ELR (cell line): ENCODE measurements around the gene SMIM3.
"Not testable (repeated sequence)": the region's sequence is repeated elsewhere in the genome, so short reads cannot be mapped to it uniquely, and the experiment has no call there.

Experiments used
- DNase-seq: peaks from one replicate; pipeline ENCODE4 v3.0.0-alpha.2; 2015; ENCODE audit warnings: low read depth

The SMIM3 gene

DNA sequence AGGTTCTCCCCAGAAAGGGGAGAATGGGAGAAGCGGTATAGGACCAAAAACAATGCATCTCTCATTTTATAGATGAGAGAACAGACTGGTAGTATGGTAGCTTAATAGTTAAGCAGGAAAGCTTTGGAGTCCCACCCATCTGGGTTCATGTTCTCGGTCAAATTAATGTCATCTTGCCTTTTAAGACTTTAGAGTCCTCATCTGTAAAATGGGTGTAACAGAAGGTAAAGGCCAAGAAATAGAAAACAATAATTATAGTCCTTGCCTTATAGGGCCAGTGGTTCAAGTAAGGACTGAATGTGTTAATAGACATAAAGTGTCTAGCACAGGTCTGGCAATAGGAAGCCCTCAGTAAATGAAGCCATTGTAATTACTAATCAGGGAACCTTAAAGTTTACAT lies 16.4 kb downstream of the SMIM3 start:
- DNase-seq, result no peak

DNA sequence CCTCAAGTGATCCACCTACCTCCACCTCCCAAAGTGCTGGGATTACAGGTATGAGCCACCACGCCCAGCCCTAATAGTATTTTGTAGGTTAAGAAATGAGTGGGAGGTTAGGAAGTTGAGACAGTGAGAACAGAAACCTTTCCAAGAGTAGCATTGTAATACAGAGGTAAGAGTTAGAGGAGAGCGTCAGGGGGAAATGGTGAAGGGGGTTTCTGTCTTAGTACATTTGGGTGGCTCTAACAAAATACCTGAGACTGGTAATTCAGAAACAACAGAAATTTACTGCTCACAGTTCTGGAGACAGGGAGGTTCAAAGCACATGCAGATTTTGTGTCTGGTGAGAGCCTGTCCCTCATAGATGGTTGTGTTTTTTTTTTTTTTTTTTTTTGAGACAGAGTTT lies 18.8 kb downstream of the SMIM3 start:
- DNase-seq, result no peak

GRCh38 chr5:150801117-150801927 lies 22.8 kb downstream of the SMIM3 start:
- peak; percentile 83 for DNase-seq

DNA sequence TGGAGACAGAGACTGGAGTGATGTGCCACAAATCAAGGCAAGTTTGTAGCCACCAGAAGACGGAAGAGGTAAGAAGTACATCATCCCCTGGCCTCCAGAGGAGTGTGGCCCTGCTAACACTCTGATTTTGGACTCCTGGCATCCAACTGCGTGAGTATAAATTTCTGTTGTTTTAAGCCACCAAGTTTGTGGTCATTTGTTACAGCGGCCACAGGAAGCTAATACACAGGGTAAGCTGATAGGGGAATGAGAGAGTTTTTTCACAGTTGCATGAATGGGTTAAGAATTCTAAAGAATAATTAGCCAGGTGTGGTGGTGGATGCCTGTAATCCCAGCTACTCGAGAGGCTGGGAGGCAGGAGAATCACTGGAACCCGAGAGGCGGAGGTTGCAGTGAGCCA lies 25.8 kb downstream of the SMIM3 start:
- no peak for DNase-seq

DNA sequence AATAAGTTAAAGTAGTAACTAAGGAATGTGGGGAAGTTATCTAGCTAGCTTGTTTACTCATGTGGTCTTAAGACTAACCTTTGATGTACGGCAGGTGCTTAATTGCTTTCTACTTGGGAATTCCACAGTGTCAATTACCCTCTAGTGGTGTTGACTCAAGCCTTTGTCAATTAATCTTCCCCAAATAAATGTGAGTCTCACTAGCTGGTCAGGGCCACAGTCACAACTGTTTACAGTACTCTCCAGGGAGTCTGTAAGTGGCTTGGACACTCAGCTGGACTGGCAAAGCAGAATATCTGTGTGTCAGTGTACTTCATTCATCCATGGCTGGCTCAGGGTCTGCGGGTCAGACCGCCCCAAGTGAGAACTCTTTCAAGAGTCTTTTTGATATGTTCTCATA lies 30.8 kb downstream of the SMIM3 start:
- DNase-seq, result no peak

DNA sequence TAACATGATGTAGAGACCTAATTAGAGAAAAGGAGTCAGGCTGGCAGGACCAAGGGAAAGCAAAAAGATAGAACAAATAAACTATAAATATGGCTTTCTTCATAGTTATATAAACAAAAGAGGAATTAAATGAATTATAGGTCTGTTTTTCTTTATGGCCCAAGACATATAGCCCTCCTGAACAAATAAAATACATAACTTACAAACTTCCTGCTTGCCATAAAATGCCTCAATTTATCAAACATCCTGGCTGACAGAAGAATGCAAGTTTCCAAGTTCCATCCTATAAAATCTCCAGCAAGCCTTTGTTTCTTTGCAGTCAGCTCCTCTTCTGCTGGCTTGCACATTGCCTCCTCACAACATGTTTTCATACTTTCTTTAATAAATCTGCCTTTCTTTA lies 36.5 kb downstream of the SMIM3 start:
- no peak for DNase-seq

GRCh38 chr5:150816946-150817345 lies 38.4 kb downstream of the SMIM3 start:
- DNase-seq, result no peak

- no peak for DNase-seq
Measured at GRCh38 chr5:150829744-150830143, 51.2 kb downstream of the SMIM3 start.

DNA sequence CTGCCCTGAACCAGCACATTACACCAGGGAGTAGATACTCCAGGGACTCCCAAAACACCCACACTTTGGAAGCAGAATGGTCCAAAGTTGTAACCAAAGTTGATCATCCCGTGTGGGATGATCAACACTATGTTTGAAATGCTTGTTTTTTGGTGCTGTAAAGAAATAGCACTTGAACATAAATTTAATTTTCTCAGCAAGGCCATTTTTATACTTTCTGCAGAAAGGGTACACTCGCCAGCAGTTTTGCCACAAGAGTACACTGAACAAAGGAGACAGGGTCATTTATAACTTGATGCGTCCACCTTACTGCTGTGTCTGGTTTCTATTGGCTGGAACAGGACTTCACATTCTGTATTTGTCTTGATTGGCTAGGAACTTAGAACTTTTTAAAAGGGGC lies 53.3 kb downstream of the SMIM3 start:
- not testable (repeated sequence) for DNase-seq

DNA sequence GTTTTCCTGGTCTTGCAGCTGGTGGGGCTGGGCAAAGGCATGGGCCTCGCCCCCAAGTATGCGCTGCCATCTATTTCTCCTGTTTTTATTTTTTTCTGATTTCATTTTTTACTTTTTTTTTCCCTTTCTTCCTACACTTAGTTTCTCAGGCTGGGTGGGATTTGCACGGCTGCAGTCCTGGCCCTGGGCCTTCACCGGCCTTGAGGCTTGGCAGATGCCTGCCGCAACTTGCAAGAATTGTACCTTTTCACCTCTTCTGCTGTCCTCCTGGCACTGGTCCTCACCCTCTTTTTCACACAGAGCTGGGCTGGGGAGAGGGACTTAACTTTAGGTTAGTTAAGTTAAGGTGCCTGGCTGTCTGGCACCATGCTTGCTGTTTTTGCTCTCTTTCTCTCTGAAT lies 57.5 kb downstream of the SMIM3 start:
- DNase-seq, result no peak

- DNase-seq, result peak; percentile 9
Measured at GRCh38 chr5:150836703-150837102, 58.1 kb downstream of the SMIM3 start.

DNA sequence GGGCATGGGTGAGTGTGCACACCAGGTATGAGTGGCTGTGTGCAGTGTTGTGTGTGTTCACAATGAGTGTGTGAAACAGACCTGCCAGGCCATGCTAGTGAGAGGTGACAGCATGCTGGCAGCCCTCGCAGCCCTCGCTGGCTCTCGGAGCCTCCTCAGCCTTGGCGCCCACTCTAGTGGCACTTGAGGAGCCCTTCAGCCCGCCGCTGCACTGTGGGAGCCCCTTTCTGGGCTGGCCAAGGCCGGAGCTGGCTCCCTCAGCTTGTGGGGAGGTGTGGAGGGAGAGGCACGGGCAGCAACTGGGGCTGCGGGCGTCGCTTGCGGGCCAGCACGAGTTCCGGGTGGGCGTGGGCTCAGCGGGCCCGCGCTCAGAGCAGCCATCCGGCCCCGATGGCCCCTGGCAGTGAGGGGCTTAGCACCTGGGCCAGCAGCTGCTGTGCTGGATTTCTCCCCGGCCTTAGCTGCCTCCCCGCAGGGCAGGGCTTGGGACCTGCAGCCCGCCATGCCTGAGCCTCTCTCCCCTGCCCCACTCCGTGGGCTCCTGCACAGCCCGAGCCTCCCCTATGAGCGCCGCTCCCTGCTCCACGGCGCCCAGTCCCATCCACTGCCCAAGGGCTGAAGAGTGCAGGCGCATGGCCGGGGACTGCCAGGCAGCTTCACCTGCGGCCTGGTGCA lies 66.8 kb downstream of the SMIM3 start:
- not testable (repeated sequence) for DNase-seq

GRCh38 chr5:150846308-150846653 lies 67.7 kb downstream of the SMIM3 start, which contains the start of gene IRGM:
Gene IRGM, plus strand, starts transcription at chr5:150846521. Its CDS starts 1,603 bp downstream, at chr5:150848124.
- DNase-seq, result not testable (repeated sequence)
